GM19372 (cell line): ENCODE data around the gene CCDC87.
"Not testable (repeated sequence)": the region's sequence is repeated elsewhere in the genome, so short reads cannot be mapped to it uniquely, and the experiment has no call there.

Experiments used
- ATAC-seq: cut with Tn5 transposase; IDR thresholded peaks from one replicate; pipeline ENCODE4 v1.9.1; 2021; ENCODE audit warnings: mild to moderate bottlenecking, low read depth, moderate library complexity; ENCODE audit not compliant: unreplicated experiment

CCDC87 gene

DNA sequence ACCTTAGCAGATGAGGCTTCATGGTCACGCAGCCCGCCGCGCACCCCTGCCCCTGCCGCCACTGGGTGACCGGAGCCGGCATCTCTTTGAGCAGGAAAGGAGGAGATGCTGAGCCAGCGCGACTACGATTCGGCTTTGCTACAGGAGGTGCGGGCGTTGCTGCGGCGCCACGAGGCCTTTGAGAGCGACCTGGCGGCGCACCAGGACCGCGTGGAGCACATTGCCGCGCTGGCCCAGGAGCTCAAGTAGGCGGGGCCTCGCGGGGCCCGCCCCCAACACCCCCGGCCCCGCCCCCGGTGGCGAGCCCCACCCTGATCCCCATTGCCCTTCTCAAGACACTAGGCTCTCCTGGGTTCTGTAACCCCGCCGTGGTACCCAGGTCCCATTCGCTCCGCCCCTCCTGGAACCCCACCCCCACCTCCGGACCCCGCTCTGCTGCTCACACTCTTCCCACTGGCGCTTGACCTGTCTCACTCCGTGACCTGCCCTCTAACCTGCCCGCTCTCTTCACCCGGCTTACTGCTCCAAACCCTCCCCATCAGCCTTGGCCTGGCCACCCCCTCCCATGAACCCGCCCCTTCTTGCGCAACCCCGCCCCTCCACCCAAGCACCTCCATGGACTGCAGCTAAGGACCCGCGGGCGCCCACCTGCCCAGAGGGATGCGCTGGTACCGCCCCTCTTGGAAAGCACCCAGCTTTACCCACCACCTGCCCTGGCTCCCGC, 33.6 kb downstream of the CCDC87 start:
- no peak for ATAC-seq

DNA sequence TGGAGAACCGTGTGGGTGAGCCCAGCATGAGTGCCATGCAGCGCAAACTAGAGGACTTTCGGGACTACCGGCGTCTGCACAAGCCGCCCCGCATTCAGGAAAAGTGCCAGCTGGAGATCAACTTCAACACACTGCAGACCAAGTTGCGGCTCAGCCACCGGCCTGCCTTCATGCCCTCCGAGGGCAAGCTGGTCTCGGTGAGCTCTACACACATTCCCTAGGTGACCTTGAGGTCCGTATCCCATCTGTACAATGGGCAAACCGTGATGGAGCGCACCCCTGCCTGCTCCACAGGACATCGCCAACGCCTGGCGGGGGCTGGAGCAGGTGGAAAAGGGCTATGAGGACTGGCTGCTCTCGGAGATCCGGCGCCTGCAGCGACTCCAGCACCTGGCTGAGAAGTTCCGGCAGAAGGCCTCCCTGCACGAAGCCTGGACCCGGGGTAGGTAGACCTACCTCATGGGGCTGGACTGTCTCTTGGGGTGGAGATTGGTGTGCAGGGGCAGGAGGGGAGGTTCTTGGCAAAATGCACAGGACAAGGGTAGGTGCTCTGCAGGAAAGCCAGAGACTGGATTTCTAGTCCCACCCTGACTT, 35.0 kb downstream of the CCDC87 start:
- ATAC-seq = no peak

DNA sequence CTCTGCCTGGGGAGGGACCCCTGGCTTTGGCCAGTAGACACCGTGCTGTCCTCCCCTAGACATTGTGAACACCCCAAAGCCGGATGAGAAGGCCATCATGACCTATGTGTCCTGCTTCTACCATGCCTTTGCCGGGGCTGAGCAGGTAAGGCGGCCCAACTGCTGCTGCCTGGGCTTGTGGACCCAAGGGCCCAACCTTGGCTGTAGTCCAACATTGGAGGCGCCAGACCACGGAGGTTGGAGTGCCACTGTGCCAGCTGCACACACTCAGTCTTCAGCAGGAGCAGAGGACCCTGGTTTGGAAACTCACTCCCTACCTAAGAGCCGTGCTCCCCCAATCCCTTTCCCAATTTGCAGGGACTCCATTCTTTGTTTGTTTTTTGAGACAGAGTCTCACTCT, 36.8 kb downstream of the CCDC87 start:
- no peak for ATAC-seq

DNA sequence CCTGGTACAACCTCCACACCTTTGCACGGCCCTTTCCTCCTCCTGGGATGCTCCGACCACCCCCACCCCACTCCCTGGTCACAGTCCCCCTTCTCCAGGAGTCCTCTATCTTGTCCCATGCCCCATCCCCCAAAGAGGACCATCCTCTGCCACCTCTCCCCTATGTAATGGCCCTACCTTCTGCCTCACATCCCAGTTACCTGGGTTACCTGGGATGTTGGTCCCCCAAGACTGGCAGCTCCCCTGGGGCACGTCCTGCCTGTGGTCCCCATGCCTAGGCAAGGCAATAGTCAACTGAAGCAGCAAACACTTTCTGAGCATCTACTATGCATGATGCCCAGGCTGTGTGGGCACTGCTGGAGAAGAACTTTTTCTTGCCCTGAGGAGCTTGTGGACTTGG, 37.4 kb downstream of the CCDC87 start:
- ATAC-seq = no peak

DNA sequence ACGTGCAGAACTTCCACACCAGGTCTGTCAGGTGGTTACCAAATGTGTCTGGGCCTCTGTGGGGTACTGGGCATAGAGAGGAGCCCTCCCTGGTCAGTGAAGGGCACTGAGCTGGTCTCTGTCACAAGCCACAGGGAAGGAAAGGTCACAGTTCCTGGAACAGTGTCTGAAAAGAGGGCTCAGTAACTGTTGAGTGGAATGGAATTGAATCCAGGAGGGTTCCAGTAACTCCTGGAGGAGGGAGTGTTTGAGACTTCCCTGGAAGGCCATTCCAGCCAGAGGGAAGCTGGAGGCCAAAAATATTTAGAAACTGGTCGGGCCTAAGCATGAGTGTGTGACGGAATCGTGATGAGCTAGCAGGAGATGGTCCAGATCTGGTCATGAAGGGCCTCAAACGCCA, 38.3 kb downstream of the CCDC87 start:
- ATAC-seq = no peak

DNA sequence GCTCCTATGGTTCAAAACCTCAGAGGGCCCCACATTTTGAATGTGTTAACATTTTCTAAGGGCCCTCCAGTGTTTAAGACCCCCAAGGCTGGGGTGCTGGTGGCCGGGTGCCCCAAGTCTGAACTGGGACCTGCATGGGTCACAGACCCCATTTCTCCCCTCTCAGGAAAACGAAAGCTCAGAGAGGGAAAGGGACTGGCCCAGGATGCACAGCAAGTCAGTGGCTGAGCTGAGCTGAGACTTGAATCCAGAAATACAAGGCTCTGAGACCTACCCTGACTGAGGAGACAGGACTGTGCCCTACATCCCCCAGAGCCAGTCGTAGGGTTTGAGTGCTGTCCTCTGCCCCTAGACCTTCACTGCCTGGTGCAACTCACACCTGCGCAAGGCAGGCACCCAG, 42.0 kb downstream of the CCDC87 start:
- ATAC-seq = no peak

DNA sequence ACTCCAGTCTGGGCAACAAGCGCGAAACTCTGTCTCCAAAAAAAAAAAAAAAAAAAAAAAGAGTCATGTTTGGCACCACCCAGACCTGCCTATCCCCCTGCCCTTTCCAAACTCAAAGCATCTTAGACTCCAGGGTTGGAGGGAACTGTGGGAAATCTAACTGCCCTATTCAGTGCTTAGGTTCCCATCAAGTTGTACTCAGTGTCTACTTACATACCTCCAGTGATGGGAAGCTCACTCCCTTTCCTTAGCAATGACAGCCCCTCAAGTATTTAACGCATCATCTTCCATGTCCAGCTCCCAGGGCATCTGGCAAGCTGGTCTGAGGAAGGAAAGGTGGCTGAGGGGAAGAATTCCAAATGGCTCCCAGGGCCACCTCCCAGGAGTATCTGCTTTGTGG, 43.2 kb downstream of the CCDC87 start:
- ATAC-seq = no peak

DNA sequence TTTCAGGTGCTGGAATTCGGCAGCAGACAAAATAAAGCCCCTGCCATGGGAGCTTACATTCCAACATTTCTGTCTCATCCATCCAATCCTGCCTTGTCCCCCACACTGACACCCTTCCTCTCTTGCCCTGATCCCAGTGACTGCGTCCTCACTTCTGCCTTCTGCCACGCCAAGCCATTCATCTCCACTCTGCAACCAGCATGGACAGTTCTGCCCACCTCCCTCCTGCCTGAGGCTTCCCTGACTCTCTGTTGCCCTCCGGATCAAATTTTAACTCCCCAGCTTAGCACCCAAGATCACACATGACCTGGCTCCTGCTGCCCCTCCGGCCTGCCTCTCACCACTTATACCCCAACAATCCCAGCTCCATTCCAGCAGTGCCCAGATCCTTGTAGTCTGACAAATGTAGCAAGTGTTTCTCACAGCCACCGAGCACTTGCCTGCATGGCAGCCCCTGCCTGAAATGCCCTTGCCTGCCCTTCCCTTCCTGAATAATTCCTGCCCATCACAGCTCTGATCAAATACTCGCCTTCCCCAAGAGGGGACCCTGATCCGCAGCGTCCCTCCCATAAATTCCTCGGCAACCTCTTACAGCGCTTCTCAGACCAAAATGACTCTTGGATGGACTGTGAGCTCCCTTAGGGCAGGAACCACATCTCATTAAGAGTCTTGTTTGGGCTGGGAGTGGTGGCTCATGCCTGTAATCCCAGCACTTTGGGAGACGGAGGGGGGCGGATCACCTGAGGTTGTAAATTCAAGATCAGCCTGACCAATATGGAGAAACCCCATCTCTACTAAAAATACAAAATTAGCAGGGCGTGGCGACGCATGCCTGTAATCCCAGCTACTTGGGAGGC, 43.9 kb downstream of the CCDC87 start:
- ATAC-seq = no peak

DNA sequence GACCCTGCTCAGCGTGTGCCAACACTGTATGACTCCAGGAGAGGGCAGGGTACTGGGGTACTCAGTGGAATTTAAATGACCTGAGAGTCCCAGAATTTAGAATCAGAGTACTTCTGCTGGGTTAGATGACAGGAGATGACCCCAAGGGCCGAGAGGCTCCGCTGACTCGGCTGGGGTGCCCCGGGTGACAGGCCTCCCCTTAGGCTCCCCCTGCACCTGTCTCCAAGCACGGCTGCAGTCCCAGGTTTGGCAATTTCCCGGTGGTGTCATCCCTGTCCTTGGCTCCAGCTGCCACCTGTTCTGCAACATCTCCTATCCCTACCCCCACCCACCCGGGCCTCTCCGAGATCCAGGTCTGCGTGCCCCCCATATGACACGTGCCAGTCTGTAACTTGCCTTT, 44.8 kb downstream of the CCDC87 start:
- no peak for ATAC-seq

DNA sequence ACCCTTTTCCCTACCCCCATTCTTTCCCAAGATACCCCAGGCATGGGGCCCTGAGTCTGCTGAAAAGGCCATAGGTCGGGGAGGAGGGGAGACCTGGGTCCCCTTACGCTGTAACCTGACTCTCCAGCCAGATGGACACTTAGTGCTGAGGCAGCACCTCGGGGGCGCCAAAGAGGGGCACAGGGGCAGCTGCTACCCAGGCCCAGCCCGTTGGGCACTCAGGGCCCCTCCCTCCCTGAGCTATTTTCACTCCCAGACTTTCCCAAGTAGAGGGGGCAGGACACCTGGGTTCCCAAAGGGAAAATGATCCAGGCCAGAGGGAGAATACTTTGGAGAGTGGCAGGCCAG, 45.2 kb downstream of the CCDC87 start:
- ATAC-seq = no peak

DNA sequence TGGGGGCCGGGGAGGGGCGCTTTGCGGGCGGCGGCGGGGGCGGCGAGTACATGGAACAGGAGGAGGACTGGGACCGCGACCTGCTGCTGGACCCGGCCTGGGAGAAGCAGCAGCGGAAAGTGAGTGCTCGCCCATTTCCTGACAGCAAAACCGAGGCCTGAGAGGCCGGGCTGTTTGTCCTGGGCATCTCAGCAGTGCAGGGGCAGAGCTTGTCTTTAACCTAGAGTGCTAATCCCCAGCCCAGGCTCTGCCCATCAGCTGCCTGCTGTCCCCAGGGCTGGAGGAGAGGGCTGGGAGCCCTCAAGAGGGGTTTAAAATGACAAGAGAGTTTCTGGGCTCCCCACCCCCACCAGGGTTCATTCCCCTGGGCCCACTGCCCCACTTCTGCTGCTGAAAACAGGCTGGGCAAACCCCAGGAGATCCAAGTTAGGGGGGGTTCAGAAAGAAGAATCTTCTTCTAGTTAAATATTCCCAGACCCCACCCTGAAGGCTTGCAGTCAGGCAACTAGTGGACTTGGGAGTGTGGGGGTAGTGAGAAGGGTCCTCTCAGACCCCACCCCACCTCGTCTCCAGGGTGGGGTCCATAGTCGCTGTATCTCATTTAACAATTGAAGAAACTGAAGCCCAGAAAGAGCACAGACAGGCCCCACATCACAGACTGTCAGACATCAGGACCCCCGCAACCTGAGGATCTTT, 45.7 kb downstream of the CCDC87 start:
- ATAC-seq = no peak

DNA sequence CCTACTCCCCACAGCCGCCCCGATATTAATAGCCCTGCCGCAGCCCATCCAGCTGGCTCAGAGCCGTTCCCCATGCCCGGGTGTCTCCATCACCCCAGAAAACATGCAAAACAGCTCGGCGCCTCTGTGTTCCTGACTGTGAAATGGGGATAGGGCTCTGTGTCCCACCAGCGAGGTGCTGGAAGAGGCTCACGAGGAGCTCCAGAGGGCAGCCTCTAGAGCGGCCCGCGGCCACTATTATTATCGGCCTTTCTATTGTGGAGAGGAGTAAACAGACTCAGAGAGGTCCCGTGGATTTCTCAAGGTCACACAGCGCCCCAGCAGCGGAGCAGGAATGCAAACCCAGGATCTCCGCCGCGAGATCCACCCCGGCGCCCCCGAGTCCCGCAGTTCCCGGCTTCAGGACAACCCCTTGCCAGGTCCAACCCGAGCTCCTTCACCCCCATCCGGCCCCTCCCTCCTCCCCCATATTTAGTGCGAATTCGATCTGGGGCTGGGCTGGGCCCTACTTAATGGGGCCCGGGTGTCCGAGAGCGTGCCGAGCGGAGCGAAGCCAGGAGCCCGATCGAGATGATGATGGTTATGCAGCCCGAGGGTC, 46.4 kb downstream of the CCDC87 start, which contains the start of gene ACTN3:
Gene ACTN3 (plus strand): TSS at position 536 of the 598 bp plus-strand sequence. CDS start 35 bp downstream, at position 571.
- ATAC-seq = peak; percentile 3

DNA sequence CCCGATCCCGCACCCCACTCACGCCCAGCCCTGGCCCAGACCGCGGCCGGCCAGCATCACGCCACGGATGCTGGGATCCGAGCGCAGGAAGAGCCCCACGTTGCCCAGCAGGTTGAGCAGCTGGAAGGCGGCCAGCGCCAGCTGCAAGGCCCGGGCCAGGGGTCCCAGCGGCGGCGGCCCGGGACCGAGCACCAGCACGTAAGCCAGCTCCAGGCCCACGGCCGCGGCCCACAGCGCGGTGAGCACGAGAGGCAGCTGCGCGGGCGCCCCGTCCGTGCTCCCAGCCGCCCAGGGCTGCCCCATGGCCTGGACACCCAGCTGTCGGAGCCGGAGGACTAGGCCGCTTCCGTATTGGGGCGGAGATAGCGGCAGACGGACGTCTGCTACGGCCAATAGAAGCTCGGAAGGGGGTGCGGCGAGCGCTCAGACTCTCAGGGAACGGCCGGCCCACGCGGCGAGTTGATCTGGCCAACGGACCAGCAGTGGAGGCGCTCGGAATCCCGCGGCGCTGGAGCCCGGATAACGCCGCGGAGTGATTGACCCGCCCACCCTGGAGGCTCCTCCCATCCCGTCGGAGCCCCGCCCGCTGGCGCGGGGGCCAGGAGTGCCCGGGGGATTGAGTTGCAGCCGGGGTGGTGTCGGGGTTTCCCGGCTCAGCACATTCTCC, 47.0 kb downstream of the CCDC87 start, which contains the start of gene ZDHHC24:
Gene ZDHHC24 (minus strand): TSS at position 348 of the 667 bp plus-strand sequence. CDS start 45 bp downstream, at position 303.
- ATAC-seq = peak; percentile 90

DNA sequence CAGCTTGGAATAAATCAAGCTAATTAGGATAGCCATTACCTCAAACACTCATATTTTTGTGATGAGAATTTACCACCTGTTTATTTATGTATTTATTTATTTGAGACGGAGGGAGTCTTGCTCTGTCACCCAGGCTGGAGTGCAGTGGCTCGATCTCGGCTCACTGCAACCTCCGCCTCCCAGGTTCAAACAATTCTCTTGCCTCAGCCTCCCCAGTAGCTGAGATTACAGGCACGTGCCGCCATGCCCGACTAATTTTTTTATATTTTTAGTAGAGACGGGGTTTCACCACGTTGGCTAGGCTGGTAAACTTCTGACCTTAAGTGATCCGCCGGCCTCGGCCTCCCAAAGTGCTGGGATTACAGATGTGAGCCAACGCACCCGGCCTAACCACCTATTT, 47.9 kb downstream of the CCDC87 start:
- ATAC-seq = not testable (repeated sequence)

DNA sequence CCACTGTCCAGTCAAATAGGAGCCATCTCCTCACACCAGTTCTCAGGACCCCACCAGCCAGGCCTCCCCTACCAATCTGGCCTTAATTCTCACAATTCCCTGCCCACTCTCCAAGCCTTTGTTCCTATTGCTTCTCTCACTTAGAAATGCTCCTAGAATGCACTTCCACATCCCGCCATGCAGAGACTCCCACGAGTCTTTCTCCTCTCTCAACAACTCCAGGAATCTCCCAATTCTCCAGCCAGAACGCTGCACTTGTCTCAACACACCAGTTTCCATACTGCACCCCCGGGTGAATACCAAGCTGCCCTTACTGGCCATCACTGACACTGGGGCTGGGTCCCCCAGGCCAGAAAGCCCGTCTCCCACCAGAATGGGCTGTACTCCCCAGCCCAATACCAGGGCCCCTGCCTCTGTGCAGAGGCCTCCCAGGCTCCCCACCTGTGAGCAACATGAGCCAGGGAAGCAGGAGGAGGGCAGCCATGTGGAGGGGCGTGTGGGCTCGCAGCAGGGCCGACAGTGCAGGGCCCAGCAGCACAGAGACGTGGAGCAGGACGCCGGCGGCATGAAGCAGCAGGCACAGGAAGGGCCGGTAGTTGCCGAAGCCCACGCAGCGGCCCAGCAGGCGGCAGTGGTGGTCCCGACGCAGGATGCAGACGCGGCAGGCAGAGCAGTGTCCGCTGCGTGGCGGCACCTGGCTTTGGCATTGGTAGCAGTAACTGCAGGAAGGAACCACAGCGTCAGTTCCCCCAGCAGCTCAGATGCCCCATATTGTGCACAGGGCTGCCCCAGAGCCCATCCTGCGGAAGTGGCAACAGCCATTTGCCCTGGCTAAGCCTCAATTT, 49.4 kb downstream of the CCDC87 start:
- no peak for ATAC-seq

DNA sequence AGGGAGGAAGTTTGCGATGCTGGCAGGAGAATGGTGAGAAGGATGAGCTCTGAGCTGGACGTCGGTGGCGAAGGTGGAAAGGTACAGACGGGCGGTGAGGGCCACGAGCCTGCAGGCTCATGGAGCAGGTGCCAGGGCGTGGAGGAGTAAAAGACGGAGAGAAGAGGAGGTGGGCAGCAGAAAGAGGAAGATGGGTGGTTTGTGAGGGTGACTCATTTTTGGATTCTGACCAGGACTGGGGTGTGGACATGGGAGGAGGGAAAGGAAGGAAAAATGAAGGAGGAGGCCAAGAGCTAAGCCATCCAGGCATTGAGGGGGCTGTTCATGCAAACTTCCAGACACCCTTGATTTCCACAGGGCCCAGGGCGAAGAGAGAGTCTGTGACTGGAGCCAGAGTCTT, 50.5 kb downstream of the CCDC87 start:
- no peak for ATAC-seq

DNA sequence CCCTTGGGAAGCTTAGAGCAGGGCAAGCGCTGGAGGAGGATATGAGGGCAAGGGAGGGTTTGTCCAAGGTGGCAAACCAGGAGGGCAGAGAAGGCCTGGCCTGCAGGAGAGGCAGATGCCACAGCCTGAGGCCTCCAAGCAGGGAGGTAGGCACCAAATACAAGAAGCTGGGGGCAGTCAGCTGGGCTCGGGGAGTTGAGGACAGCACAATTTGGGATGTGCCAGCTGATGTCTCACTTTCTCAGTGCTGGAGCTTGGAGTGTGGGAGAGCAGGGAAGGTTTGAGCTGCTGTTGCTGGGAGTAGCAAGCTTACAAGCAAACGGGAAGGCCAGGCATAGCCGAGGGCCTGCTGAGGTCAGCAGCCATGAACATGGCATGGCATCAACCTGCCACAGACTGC, 51.0 kb downstream of the CCDC87 start:
- ATAC-seq = no peak

DNA sequence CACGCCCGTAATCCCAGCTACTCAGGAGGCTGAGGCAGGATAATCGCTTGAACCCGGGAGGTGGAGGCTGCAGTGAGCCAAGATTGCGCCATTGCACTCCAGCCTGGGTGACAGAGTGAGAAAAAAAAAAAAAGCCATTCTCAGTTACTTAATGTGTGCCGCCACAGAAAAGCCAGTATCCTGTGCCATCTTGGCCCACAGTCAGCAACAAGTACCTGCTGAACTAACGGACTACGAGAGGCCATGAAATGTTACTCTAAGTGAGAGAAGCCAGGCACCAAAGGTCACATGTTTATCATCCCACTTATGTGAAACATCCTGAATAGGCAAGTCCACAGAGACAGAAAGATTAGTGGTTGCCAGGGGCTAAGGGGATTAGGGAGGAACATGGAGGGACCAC, 52.3 kb downstream of the CCDC87 start:
- ATAC-seq = not testable (repeated sequence)
